HepG2 (cell line): ENCODE measurements around the gene GRK4. TPM values are rescaled to one million over a fixed set of nuclear protein-coding genes. Genes with fewer than 3 reads are reported as not detected.
A peak's percentile ranks its signal among the peaks of the same experiment; 100 is the strongest.

Source experiments
- ATAC-seq: fragments of 200-7000 bp; cut with Tn5 transposase; 3 replicates; pipeline ENCODE4 v1.9.1; 2020; ENCODE audit warnings: mild to moderate bottlenecking, moderate library complexity
- BruUV-seq: library from RNA; stranded (reverse); fragments of 400-500 nt; replicated peaks from 2 replicates; lab custom pipeline; 2021; lab: Mats Ljungman, UMichigan
- CTCF ChIA-PET: fragments of 300-600 bp; formaldehyde crosslinking; extraction: SDS; loops from one replicate; lab custom pipeline; 2021; ENCODE audit warnings: low total read pairs, inconsistent platforms, low intra/inter-chr PET ratio; lab: Yijun Ruan, JAX
- POLR2A ChIA-PET: fragments of 350-600 bp; sonication (Branson Sonifier 250); formaldehyde crosslinking; loops from one replicate; lab custom pipeline; 2020; ENCODE audit warnings: antibody characterized with exemption, inconsistent platforms; lab: Yijun Ruan, JAX
- DNase-seq: peaks from one replicate; pipeline ENCODE4 v3.0.0-alpha.2; 2015; ENCODE audit warnings: low spot score
- FAIRE-seq: peaks from 3 replicates; lab custom pipeline; 2011; peaks lifted over from hg19 to GRCh38; lab: Jason Lieb, UNC
- H2AFZ ChIP-seq: one replicate; pipeline ENCODE4 v1.6.1; 2011; ENCODE audit warnings: low read length, inconsistent platforms
- H3K27ac ChIP-seq: fragments of 300-600 bp; 3 replicates; pipeline ENCODE4 v1.8.0; 2011; ENCODE audit warnings: mixed run types, mild to moderate bottlenecking, mixed read lengths, low read length, inconsistent platforms; ENCODE audit not compliant: insufficient read depth; ENCODE audit errors: extremely low read length
- H3K27me3 ChIP-seq, 2 experiments: fragments of 200-600 bp in 1 of 2; 2 replicates in 1 of 2; 3 replicates in 1 of 2; pipeline versions ENCODE4 v1.6.0 to v1.8.0; 2011; ENCODE audit warnings: low read length in 2 of 2, mild to moderate bottlenecking in 2 of 2, moderate library complexity in 2 of 2, inconsistent platforms in 1 of 2; ENCODE audit not compliant: insufficient read depth in 2 of 2, control insufficient read depth in 1 of 2
- H3K36me3 ChIP-seq, 2 experiments: fragments of 200-600 bp in 1 of 2; replicated peaks in 1 of 2; 2 replicates in 1 of 2; 3 replicates in 1 of 2; pipeline versions ENCODE4 v1.5.1 to v1.8.0; 2011; ENCODE audit warnings: low read length in 2 of 2, inconsistent platforms in 1 of 2; ENCODE audit not compliant: insufficient read depth in 2 of 2, control insufficient read depth in 1 of 2
- H3K4me1 ChIP-seq: 2 replicates; pipeline ENCODE4 v1.5.1; 2012; ENCODE audit warnings: low read length, inconsistent platforms; ENCODE audit not compliant: insufficient read depth
- H3K4me2 ChIP-seq: 2 replicates; pipeline ENCODE4 v1.6.0; 2011; ENCODE audit warnings: low read depth, low read length, inconsistent platforms
- H3K4me3 ChIP-seq, 3 experiments: fragments of 200-600 bp in 1 of 3; sonication (generic), shearing (Covaris generic) in 1 of 3; replicated peaks in 1 of 3; 2 replicates each; pipeline ENCODE4 v1.5.1; 2011 to 2016; ENCODE audit warnings: low read length in 3 of 3, inconsistent platforms in 2 of 3, low read depth in 2 of 3, mild to moderate bottlenecking in 2 of 3, control low read depth in 1 of 3, mixed read lengths in 1 of 3; ENCODE audit not compliant: insufficient read depth in 1 of 3
- H3K79me2 ChIP-seq: one replicate; pipeline ENCODE4 v1.6.1; 2011; ENCODE audit warnings: low read length, inconsistent platforms; ENCODE audit not compliant: insufficient read depth
- H3K9ac ChIP-seq: 2 replicates; pipeline ENCODE4 v1.6.0; 2011; ENCODE audit warnings: mild to moderate bottlenecking, low read depth, low read length, inconsistent platforms; ENCODE audit not compliant: insufficient read depth
- H3K9me3 ChIP-seq: 2 replicates; pipeline ENCODE4 v1.5.1; 2012; ENCODE audit warnings: mild to moderate bottlenecking, low read length
- H4K20me1 ChIP-seq: 2 replicates; pipeline ENCODE4 v1.6.0; 2011; ENCODE audit warnings: inconsistent platforms, mild to moderate bottlenecking, low read length, moderate library complexity; ENCODE audit not compliant: insufficient read depth
- CEBPG ChIP-seq: IDR thresholded peaks from 2 replicates; pipeline ENCODE4 v1.6.1; 2016
- ISL2 ChIP-seq: sonication (generic); formaldehyde crosslinking; IDR thresholded peaks from 2 replicates; pipeline ENCODE4 v1.5.0; 2020; ENCODE audit warnings: missing genetic modification reagents
- KDM2A ChIP-seq: sonication (generic); formaldehyde crosslinking; IDR thresholded peaks from 2 replicates; pipeline ENCODE4 v1.4.0; 2020; ENCODE audit warnings: low read depth, missing genetic modification reagents, borderline replicate concordance
- RXRA ChIP-seq: sonication (generic); formaldehyde crosslinking; IDR thresholded peaks from 2 replicates; pipeline ENCODE4 v1.5.1; 2020; ENCODE audit warnings: missing genetic modification reagents
- SATB2 ChIP-seq: sonication (generic); formaldehyde crosslinking; IDR thresholded peaks from 2 replicates; pipeline ENCODE4 v1.5.0; 2020; ENCODE audit warnings: missing genetic modification reagents
- SP140L ChIP-seq: sonication (generic); formaldehyde crosslinking; IDR thresholded peaks from 2 replicates; pipeline ENCODE4 v1.4.0; 2020; ENCODE audit warnings: missing genetic modification reagents, borderline replicate concordance
- ZNF549 ChIP-seq: sonication (generic); formaldehyde crosslinking; IDR thresholded peaks from 2 replicates; pipeline ENCODE4 v1.5.0; 2020; ENCODE audit warnings: missing genetic modification reagents
- ZNF598 ChIP-seq: sonication (generic); formaldehyde crosslinking; IDR thresholded peaks from 2 replicates; pipeline ENCODE4 v1.5.1; 2020; ENCODE audit warnings: mild to moderate bottlenecking, missing genetic modification reagents, borderline replicate concordance
- ZNF607 ChIP-seq: sonication (generic); formaldehyde crosslinking; IDR thresholded peaks from 2 replicates; pipeline ENCODE4 v1.5.1; 2020; ENCODE audit warnings: missing genetic modification reagents, mild to moderate bottlenecking, borderline replicate concordance
- ZNF776 ChIP-seq: sonication (generic); formaldehyde crosslinking; IDR thresholded peaks from 2 replicates; pipeline ENCODE4 v1.4.0; 2020; ENCODE audit warnings: mild to moderate bottlenecking, missing genetic modification reagents
- WGBS: methylation state at CpG from one replicate; pipeline ENCODE4 v1.1.6; 2017; ENCODE audit warnings: low lambda C conversion rate; 5-methylcytosine and 5-hydroxymethylcytosine counted together
- in situ Hi-C: cut with HindIII; loops from 2 replicates; pipeline ENCODE4 v1.10.0; 2017; ENCODE audit warnings: low pct_unique_long_range_greater_than_20kb; ENCODE audit not compliant: extremely low pct_ligation_motif_present
- intact Hi-C: fragments of 100-400 bp; cut with micrococcal nuclease; formaldehyde crosslinking; loops from one replicate; pipeline ENCODE4 v1.10.0; 2022; ENCODE audit not compliant: unreplicated experiment
- polyA plus RNA-seq, 8 experiments: library from polyadenylated mRNA; depleted of rRNA in 3 of 8; stranded (reverse) in 7 of 8; unstranded in 1 of 8; fragments of >200 nt; fragmentation: Illumina TruSeq in 4 of 8; extraction: Trizol in 4 of 8; gene quantifications; 2 replicates each; pipeline versions ENCODE4 v1.2.1 to v1.2.3, GENCODE V29; 2011 to 2016; ENCODE audit warnings: low read depth in 4 of 8, missing spikeins in 1 of 8, mixed read lengths in 1 of 8; ENCODE audit not compliant: insufficient read depth in 1 of 8
- total RNA-seq, 5 experiments: library from RNA; depleted of rRNA; stranded (reverse); fragments of >200 nt; fragmentation: Illumina TruSeq; extraction: Trizol; gene quantifications; 2 replicates each; pipeline ENCODE4 v1.2.3, GENCODE V29; 2016; ENCODE audit warnings: low read depth in 1 of 5
- TF ChIP-seq, protein P1 (sequence below): IDR thresholded peaks from 2 replicates; pipeline ENCODE4 v1.6.1; 2016; ENCODE audit warnings: mild to moderate bottlenecking
- TF ChIP-seq, protein P2 (sequence below): sonication (generic); formaldehyde crosslinking; IDR thresholded peaks from 2 replicates; pipeline ENCODE4 v1.8.1; 2023; ENCODE audit warnings: mild to moderate bottlenecking, moderate library complexity, missing genetic modification reagents
- TF ChIP-seq, protein P3 (sequence below), 2 experiments: fragments of 450-650 bp in 1 of 2; sonication (generic) in 1 of 2; formaldehyde crosslinking in 1 of 2; IDR thresholded peaks; 2 replicates each; pipeline versions ENCODE4 v1.6.1 to v1.8.0; 2016 to 2022; ENCODE audit warnings: antibody characterized with exemption in 1 of 2, mild to moderate bottlenecking in 1 of 2, missing genetic modification reagents in 1 of 2

Gene GRK4
- total and polyA plus RNA-seq, 2 of the 13 experiments (the other 11 are each of a cell fraction or from before 2014, with no cell fraction given) = 1.8 to 2.0 TPM

DNA sequence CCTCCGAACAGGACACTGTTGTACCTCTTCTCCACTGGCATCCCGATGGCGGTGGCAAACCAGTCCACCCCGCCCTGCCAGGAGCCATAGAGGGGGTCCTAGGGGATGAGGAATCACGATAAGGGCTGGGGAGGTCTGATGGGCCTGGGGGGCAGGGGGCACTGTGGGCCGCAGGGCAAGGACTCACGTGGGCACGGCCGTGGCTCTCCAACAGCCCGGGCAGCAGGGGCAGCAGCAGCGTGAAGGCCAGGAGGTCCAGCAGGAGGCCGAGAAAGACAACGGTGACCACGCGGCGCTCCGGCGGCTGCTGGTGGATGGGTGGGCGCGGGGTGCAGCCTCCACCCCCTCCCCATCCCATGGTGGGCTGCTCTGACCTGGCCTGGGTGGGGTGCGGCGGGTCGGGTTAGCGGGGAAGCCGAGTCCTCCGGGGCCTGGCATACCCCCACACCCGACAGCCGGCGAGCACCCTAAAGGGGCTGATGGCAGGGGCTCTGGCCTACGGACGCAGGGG, 29.8 kb upstream of the GRK4 start:
- Histone ChIP-seq H4K20me1 (peaks cover 17% of the 10 kb centered on the region; the same call in 1 of the 2 replicates), H3K27ac (no peak overlapping the region), H3K9me3 (no peaks in the 10 kb centered on the region), H3K4me1 (peaks cover 49% of the 10 kb centered on the region), H2AFZ (no peak overlapping the region), H3K4me3 (peak overlapping the region in 2 of 3 experiments; percentile 69 to 98; a peak in 4 of 6 replicates), H3K36me3 (peaks cover 10 to 19% of the 10 kb centered on the region in 2 experiments; a peak in 4 of 5 replicates), H3K4me2 (peak overlapping the region; percentile 66), H3K9ac (peak overlapping the region; percentile 60), H3K79me2 (peaks cover 10% of the 10 kb centered on the region), H3K27me3 (no peaks in the 10 kb centered on the region; a peak in 1 of 5 replicates)
- no peak for ATAC-seq
- no peak for DNase-seq
- no TSS peak for BruUV-seq
- FAIRE-seq = no peak
- in situ Hi-C loops = no loop called here
- intact Hi-C loops = loop anchor here (10.0 kb wide), 1 partner anchor 69 kb away; no protein-coding TSS in a partner anchor
- ChIA-PET CTCF (interaction anchor here (1.6 kb wide), 1 partner anchor 22 kb away, joined by 5 read pairs; no protein-coding TSS in a partner anchor), POLR2A (no interaction called here)
- 96% methylated on average over 8 of the region's 31 CpGs for WGBS
- TF ChIP-seq KDM2A (CRISPR knock-in tag) (peak; percentile 78; the same call in 1 of the 2 replicates), ISL2 (CRISPR knock-in tag) (no peak), CEBPG (CRISPR knock-in tag) (no peak), ZNF549 (no peak), SATB2 (CRISPR knock-in tag) (no peak), ZNF776 (CRISPR knock-in tag) (0 out of 2 replicates have a peak, but pooled peaks have one; percentile 12), ZNF607 (CRISPR knock-in tag) (no peak), SP140L (no peak), RXRA (CRISPR knock-in tag) (peak; percentile 19; the same call in 1 of the 2 replicates), ZNF598 (CRISPR knock-in tag) (no peak)
- TF ChIP-seq, protein P1, sequence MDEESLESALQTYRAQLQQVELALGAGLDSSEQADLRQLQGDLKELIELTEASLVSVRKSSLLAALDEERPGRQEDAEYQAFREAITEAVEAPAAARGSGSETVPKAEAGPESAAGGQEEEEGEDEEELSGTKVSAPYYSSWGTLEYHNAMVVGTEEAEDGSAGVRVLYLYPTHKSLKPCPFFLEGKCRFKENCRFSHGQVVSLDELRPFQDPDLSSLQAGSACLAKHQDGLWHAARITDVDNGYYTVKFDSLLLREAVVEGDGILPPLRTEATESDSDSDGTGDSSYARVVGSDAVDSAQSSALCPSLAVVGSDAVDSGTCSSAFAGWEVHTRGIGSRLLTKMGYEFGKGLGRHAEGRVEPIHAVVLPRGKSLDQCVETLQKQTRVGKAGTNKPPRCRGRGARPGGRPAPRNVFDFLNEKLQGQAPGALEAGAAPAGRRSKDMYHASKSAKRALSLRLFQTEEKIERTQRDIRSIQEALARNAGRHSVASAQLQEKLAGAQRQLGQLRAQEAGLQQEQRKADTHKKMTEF = 0 out of 2 replicates have a peak, but pooled peaks have one; percentile 40
- TF ChIP-seq, protein P2, sequence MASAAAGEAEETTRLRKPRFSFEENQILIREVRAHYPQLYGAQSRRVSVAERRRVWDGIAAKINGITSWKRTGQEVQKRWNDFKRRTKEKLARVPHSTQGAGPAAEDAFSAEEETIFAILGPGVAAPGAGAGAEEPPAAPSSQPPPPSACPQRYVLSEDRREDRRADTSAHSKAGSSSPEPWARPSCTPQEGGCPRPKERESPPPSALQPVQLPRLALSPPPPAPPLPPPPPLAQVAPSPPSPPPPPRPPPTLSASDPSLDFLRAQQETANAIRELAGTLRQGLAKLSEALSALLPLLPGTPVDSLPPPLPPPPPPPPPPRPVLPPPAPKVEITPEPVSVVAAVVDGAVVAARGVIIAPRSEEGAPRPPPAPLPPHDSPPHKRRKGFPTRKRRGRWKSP (CRISPR knock-in tag) = no peak
- TF ChIP-seq, protein P3, sequence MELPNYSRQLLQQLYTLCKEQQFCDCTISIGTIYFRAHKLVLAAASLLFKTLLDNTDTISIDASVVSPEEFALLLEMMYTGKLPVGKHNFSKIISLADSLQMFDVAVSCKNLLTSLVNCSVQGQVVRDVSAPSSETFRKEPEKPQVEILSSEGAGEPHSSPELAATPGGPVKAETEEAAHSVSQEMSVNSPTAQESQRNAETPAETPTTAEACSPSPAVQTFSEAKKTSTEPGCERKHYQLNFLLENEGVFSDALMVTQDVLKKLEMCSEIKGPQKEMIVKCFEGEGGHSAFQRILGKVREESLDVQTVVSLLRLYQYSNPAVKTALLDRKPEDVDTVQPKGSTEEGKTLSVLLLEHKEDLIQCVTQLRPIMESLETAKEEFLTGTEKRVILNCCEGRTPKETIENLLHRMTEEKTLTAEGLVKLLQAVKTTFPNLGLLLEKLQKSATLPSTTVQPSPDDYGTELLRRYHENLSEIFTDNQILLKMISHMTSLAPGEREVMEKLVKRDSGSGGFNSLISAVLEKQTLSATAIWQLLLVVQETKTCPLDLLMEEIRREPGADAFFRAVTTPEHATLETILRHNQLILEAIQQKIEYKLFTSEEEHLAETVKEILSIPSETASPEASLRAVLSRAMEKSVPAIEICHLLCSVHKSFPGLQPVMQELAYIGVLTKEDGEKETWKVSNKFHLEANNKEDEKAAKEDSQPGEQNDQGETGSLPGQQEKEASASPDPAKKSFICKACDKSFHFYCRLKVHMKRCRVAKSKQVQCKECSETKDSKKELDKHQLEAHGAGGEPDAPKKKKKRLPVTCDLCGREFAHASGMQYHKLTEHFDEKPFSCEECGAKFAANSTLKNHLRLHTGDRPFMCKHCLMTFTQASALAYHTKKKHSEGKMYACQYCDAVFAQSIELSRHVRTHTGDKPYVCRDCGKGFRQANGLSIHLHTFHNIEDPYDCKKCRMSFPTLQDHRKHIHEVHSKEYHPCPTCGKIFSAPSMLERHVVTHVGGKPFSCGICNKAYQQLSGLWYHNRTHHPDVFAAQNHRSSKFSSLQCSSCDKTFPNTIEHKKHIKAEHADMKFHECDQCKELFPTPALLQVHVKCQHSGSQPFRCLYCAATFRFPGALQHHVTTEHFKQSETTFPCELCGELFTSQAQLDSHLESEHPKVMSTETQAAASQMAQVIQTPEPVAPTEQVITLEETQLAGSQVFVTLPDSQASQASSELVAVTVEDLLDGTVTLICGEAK (IDR thresholded peaks at IDR 0.05) = no peak
- TF ChIP-seq, protein P3 (CRISPR knock-in tag; IDR thresholded peaks at IDR 0.05) = no peak
